ENCODE measurements around the gene ABRACL. TPM values are rescaled to one million over a fixed set of nuclear protein-coding genes. Genes with fewer than 3 reads are reported as not detected.

The ABRACL gene
- total RNA-seq, 6 donors from 2014 or later: 10.3 to 40.8 (median 28.9) TPM

- Histone ChIP-seq H3K36me3 (no peaks in the 10 kb centered on the region), H3K4me3 (no peak overlapping the region), H3K4me1 (no peaks in the 10 kb centered on the region), H3K27me3 (no peaks in the 10 kb centered on the region), H3K9me3 (no peaks in the 10 kb centered on the region), H3K27ac (no peak overlapping the region)
- no peak for DNase-seq
- ATAC-seq (ENCODE audit: low FRiP score in 2 of 2): no peak
- TF ChIP-seq POLR2A (IDR thresholded peaks at IDR 0.05) (no peak), POLR2AphosphoS5 (IDR thresholded peaks at IDR 0.05) (no peak), CTCF (IDR thresholded peaks at IDR 0.05) (no peak), EP300 (IDR thresholded peaks at IDR 0.05) (no peak)
Observed at GRCh38 chr6:139060332-139060731, 31.8 kb downstream of the ABRACL start.

- Histone ChIP-seq H3K27ac (no peak overlapping the region), H3K9me3 (no peaks in the 10 kb centered on the region), H3K4me3 (no peak overlapping the region), H3K36me3 (no peaks in the 10 kb centered on the region), H3K4me1 (no peaks in the 10 kb centered on the region), H3K27me3 (no peaks in the 10 kb centered on the region)
- no peak for ATAC-seq (ENCODE audit: low FRiP score in 2 of 2)
- no peak for DNase-seq
- WGBS, 2 donors: 92 to 100% methylated on average over 1 of the region's 1 CpG
- no peak for TF ChIP-seq POLR2AphosphoS5 (IDR thresholded peaks at IDR 0.05)
- no peak for TF ChIP-seq EP300 (IDR thresholded peaks at IDR 0.05)
- TF ChIP-seq CTCF (IDR thresholded peaks at IDR 0.05): no peak
- no peak for TF ChIP-seq POLR2A (IDR thresholded peaks at IDR 0.05)
Observed at GRCh38 chr6:139062932-139063646, 34.5 kb downstream of the ABRACL start.

- H3K4me3 ChIP-seq: no peak overlapping the region
- DNase-seq: no peak
- H3K36me3 ChIP-seq: no peaks in the 10 kb centered on the region
- no peaks in the 10 kb centered on the region for H3K27me3 ChIP-seq
- 69 to 77% methylated on average over 7 of the region's 7 CpGs for WGBS, 2 donors
- no peak for ATAC-seq (ENCODE audit: low FRiP score in 2 of 2)
- TF ChIP-seq POLR2AphosphoS5 (IDR thresholded peaks at IDR 0.05): no peak
- no peak for TF ChIP-seq EP300 (IDR thresholded peaks at IDR 0.05)
- no peak for TF ChIP-seq POLR2A (IDR thresholded peaks at IDR 0.05)
- no peak for TF ChIP-seq CTCF (IDR thresholded peaks at IDR 0.05)
- H3K9me3 ChIP-seq: no peaks in the 10 kb centered on the region
- H3K27ac ChIP-seq: no peak overlapping the region
- no peaks in the 10 kb centered on the region for H3K4me1 ChIP-seq
Observed at GRCh38 chr6:139064981-139065665, 36.6 kb downstream of the ABRACL start.

- H3K36me3 ChIP-seq: no peaks in the 10 kb centered on the region
- TF ChIP-seq EP300 (IDR thresholded peaks at IDR 0.05) (no peak), CTCF (IDR thresholded peaks at IDR 0.05) (no peak), POLR2AphosphoS5 (IDR thresholded peaks at IDR 0.05) (no peak), POLR2A (IDR thresholded peaks at IDR 0.05) (no peak)
- H3K9me3 ChIP-seq: no peaks in the 10 kb centered on the region
- no peak overlapping the region for H3K4me3 ChIP-seq
- H3K27me3 ChIP-seq: no peaks in the 10 kb centered on the region
- ATAC-seq (ENCODE audit: low FRiP score in 2 of 2) (no peak), DNase-seq (no peak)
- WGBS, 2 donors: 62 to 92% methylated on average over 2 of the region's 2 CpGs
- H3K4me1 ChIP-seq: no peaks in the 10 kb centered on the region
- no peak overlapping the region for H3K27ac ChIP-seq
Observed at GRCh38 chr6:139066080-139066479, 37.5 kb downstream of the ABRACL start.

All from upper lobe of left lung (tissue), 6 donors.